LNCaP clone FGC (cell line): Measurements from ENCODE around the gene CELF4.

Source experiments
- DNase-seq: peaks from one replicate; pipeline ENCODE4 v3.0.0-alpha.2; 2011; ENCODE audit warnings: low read depth
- H3K4me3 ChIP-seq: 2 replicates; pipeline ENCODE4 v1.5.1; 2011; ENCODE audit warnings: mild to moderate bottlenecking, low read depth, low read length, control low read depth
- TF ChIP-seq, protein P1 (sequence below): IDR thresholded peaks from 2 replicates; pipeline ENCODE4 v1.5.1; 2012; ENCODE audit warnings: mild to moderate bottlenecking; ENCODE audit not compliant: control insufficient read depth, insufficient read depth; ENCODE audit errors: extremely low read depth

CELF4 gene

DNA sequence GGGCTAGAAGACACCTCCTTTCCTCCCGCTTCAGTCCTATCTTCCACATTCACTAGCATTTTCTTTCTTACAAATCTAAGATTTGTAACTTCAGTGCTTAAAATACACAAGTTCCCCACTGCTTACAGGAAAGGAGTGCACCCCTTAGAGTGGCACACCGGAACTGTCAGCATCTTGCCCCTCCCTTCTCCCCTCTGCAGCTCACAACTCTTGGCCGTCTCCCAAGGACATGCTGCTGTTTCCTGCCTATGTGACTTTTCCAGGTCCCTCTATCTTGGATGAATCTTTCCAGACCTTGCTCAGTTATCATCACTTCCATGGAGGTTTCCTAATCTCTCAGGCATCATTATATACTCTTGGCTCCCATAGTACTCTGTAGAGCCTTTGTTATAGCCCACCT lies 334.8 kb downstream of the CELF4 start:
- TF ChIP-seq, protein P1, sequence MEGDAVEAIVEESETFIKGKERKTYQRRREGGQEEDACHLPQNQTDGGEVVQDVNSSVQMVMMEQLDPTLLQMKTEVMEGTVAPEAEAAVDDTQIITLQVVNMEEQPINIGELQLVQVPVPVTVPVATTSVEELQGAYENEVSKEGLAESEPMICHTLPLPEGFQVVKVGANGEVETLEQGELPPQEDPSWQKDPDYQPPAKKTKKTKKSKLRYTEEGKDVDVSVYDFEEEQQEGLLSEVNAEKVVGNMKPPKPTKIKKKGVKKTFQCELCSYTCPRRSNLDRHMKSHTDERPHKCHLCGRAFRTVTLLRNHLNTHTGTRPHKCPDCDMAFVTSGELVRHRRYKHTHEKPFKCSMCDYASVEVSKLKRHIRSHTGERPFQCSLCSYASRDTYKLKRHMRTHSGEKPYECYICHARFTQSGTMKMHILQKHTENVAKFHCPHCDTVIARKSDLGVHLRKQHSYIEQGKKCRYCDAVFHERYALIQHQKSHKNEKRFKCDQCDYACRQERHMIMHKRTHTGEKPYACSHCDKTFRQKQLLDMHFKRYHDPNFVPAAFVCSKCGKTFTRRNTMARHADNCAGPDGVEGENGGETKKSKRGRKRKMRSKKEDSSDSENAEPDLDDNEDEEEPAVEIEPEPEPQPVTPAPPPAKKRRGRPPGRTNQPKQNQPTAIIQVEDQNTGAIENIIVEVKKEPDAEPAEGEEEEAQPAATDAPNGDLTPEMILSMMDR, result no peak
- DNase-seq, result no peak

DNA sequence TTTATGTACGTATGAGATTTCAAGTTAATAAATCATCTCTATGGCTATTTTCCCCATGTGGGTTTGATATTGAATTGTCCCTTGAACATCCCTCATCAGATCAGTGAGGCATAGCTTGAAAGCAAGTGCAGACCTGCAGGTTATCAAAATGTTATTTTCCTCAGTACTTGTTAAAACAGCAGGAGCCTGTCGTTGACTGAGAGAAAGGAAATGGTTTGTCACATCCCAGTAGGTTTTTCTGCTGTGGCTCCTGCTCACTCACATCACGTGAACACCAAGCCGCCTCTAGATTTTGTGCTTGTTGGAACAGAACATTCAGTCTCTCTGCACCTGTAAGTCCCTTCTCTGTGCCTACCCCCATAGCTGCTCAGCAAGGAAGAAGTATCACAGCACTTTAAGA lies 340.3 kb downstream of the CELF4 start:
- no peak for DNase-seq
- no peak overlapping the region for H3K4me3 ChIP-seq
- TF ChIP-seq, protein P1, result no peak

More for the DNA sequence above, 334.8 kb downstream of the CELF4 start:
- H3K4me3 ChIP-seq, result no peak overlapping the region

DNA sequence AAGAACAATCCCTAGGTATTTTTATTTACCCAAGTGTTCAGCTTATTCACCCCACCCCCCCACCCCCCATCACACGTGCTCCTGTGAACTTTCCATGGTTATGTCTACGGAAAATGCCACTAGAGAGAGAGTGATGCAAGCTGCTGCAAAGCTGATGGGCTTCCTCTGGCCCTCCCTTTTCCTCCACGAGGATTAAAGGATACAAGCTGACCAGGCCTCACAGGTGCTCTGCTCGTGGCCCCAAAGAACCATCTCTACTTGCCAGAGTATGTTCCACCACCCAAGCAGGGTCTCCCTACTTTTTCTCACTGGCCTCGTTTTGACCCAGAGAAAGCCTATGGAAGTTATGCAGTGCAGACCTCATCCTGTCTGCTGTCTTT lies 342.6 kb downstream of the CELF4 start:
- H3K4me3 ChIP-seq, result no peak overlapping the region
- TF ChIP-seq, protein P1, result no peak
- DNase-seq, result no peak

DNA sequence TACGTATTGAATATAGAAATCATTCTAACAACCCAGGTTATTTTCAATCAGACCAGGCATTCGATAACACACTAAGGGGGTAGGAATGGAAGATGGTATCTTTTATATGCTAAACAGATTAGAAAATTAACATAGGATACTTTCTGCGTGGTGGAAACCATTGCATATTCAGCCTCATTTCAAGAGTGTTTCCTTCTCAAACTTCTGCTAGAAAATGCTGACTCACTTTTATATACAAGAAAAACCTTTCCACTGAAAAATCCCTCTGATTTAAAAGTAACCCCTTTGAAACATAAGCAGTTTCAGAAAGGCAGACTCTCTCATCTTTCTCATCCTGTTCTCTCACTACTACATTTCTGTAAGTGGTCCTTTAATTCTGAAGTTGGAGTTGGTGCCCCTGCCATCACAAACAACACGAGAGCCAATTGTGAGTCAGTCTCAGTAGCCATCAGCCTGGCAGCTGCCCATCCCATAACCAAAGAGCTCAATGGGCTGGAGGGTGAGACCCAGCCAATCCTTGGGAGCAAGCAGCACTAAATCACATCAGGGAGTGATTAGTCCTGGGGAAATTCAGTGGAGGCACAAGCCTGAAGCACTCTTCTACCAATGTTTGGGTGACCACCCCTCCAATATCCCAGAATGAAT lies 343.1 kb downstream of the CELF4 start:
- TF ChIP-seq, protein P1, result no peak
- DNase-seq, result no peak
- no peak overlapping the region for H3K4me3 ChIP-seq

DNA sequence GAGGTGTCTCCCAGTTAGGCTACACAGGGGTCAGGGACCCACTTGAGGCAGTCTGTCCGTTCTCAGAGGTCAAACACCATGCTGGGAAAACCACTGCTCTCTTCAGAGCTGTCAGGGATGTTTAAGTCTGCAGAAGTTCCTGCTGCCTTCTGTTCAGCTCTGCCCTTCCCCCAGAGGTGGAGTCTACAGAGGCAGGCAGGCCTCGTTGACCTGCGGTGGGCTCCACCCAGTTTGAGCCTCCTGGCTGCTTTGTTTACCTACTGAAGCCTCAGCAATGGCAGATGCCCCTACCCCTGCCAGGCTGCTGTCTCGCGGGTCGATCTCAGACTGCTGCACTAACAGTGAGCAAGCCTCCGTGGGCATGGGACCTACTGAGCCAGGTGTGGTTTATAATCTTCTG lies 346.3 kb downstream of the CELF4 start:
- TF ChIP-seq, protein P1, result no peak
- DNase-seq, result no peak
- H3K4me3 ChIP-seq, result no peak overlapping the region

DNA sequence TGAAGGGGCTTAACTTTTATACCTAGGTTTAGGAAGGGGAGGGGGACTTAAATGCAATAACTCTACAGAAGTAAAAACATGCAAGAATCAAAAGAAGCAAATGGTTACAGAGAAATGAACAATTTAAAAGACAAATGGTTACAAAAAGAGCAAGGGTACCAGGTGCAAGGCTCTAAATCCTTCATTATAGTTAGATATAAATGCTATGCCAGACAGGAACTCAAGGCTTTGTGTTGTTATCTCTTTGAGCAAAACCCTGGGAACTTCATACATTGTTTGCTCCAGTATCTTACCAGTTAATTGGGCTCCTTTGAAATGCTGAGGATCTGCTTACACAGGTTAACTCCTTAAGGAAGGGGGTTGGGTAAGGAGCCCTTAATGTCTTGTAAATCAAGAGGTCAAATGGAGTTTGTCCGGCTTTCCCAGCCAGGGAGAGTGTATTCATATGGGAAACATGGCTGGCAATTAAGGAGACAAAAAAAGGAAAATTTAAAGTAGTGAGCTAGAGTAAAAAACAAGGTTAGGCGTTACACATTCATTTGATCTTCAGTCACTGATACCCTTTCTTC lies 347.5 kb downstream of the CELF4 start:
- H3K4me3 ChIP-seq, result no peak overlapping the region
- TF ChIP-seq, protein P1, result no peak

DNA sequence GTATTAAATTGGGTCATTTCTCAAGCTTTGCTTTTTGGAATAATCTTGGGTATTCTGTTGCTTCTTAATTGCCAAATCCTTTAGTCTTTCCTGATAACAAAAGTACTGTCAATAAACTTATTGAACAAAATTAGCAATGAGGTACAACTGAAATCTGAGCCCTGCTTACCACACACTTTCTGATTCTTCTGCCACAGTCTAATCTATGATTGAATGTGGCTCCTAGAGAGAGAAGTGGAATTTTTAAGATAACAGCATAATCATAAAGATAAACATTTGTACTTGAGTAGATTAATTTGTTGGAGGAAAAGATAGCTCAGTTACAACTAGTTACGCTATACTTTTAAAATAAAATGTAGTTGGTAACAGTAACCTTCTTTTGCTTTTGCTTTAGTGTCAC lies 354.8 kb downstream of the CELF4 start:
- DNase-seq, result no peak
- TF ChIP-seq, protein P1, result no peak
- no peak overlapping the region for H3K4me3 ChIP-seq

More for the DNA sequence above, 347.5 kb downstream of the CELF4 start:
- DNase-seq, result no peak
